GM12878 (cell line): ENCODE results near the gene GPC3. TPM values are rescaled to one million over a fixed set of nuclear protein-coding genes. Genes with fewer than 3 reads are reported as not detected.

ENCODE experiments used
- ATAC-seq: fragments of 200-7000 bp; cut with Tn5 transposase; 3 replicates; pipeline ENCODE4 v1.9.1; 2020; ENCODE audit warnings: mild to moderate bottlenecking, moderate library complexity
- BruUV-seq: library from RNA; stranded (reverse); fragments of 400-500 nt; replicated peaks from 2 replicates; lab custom pipeline; 2021; lab: Mats Ljungman, UMichigan
- CTCF ChIA-PET: fragments of 300-600 bp; sonication (Branson Sonifier 250); formaldehyde crosslinking; extraction: SDS; loops from one replicate; lab custom pipeline; 2021; ENCODE audit warnings: inconsistent platforms; lab: Yijun Ruan, JAX
- POLR2A ChIA-PET: fragments of 350-600 bp; formaldehyde crosslinking; extraction: SDS; loops from one replicate; lab custom pipeline; 2021; ENCODE audit warnings: inconsistent platforms; lab: Charles Lee
- RAD21 ChIA-PET: fragments of 300-600 bp; sonication (Branson Sonifier 250); formaldehyde crosslinking; loops from one replicate; lab custom pipeline; 2023; ENCODE audit warnings: antibody characterized with exemption; ENCODE audit not compliant: unreplicated experiment; lab: Charles Lee
- SMC1A ChIA-PET: fragments of 300-600 bp; sonication (Branson Sonifier 250); formaldehyde crosslinking; loops from one replicate; lab custom pipeline; 2023; ENCODE audit not compliant: unreplicated experiment, uncharacterized antibody; lab: Charles Lee
- DNase-seq: peaks from one replicate; pipeline ENCODE4 v3.0.0-alpha.2; 2011; ENCODE audit warnings: low read depth, low spot score
- FAIRE-seq: peaks from 3 replicates; lab custom pipeline; 2011; peaks lifted over from hg19 to GRCh38; lab: Jason Lieb, UNC
- H2AFZ ChIP-seq: 2 replicates; pipeline ENCODE4 v1.6.0; 2011; ENCODE audit warnings: low read depth, low read length, control low read depth; ENCODE audit not compliant: control insufficient read depth
- H3K27ac ChIP-seq: 2 replicates; pipeline ENCODE4 v1.5.1; 2011; ENCODE audit warnings: control low read depth; ENCODE audit not compliant: control insufficient read depth, insufficient read depth
- H3K27me3 ChIP-seq, 2 experiments: replicated peaks in 1 of 2; 2 replicates each; pipeline versions ENCODE4 v1.6.0 to v1.6.1; 2011; ENCODE audit warnings: low read length in 1 of 2; ENCODE audit not compliant: control insufficient read depth in 2 of 2, insufficient read depth in 2 of 2
- H3K36me3 ChIP-seq, 2 experiments: 2 replicates each; pipeline ENCODE4 v1.5.1; 2011; ENCODE audit warnings: low read length in 1 of 2; ENCODE audit not compliant: control insufficient read depth in 2 of 2, insufficient read depth in 2 of 2
- H3K4me1 ChIP-seq: 2 replicates; pipeline ENCODE4 v1.6.1; 2011; ENCODE audit warnings: mild to moderate bottlenecking, low read length, moderate library complexity, mixed read lengths; ENCODE audit not compliant: control insufficient read depth, insufficient read depth
- H3K4me2 ChIP-seq: 2 replicates; pipeline ENCODE4 v1.6.0; 2011; ENCODE audit warnings: control low read depth; ENCODE audit not compliant: control insufficient read depth, insufficient read depth
- H3K4me3 ChIP-seq: fragments of 200-600 bp; sonication (generic); 2 replicates; pipeline ENCODE4 v1.5.1; 2016
- H3K79me2 ChIP-seq: 2 replicates; pipeline ENCODE4 v1.6.0; 2011; ENCODE audit warnings: low read length; ENCODE audit not compliant: control insufficient read depth, insufficient read depth
- H3K9ac ChIP-seq: 2 replicates; pipeline ENCODE4 v1.8.0; 2011; ENCODE audit warnings: low read length, control low read depth, mixed read lengths; ENCODE audit not compliant: control insufficient read depth, insufficient read depth
- H3K9me3 ChIP-seq: replicated peaks from 3 replicates; pipeline ENCODE4 v1.5.1; 2011; ENCODE audit warnings: mild to moderate bottlenecking, low read length; ENCODE audit not compliant: control insufficient read depth, insufficient read depth
- H4K20me1 ChIP-seq: 2 replicates; pipeline ENCODE4 v1.6.0; 2011; ENCODE audit not compliant: control insufficient read depth, insufficient read depth
- GATAD2B ChIP-seq: fragments of 450-650 bp; conservative IDR thresholded peaks from 2 replicates; pipeline ENCODE4 v1.6.1; 2017; ENCODE audit warnings: low read depth, mild to moderate bottlenecking, moderate library complexity
- MYB ChIP-seq: fragments of 150-350 bp; IDR thresholded peaks from 2 replicates; pipeline ENCODE4 v1.6.1; 2014; ENCODE audit warnings: mild to moderate bottlenecking, low read depth, low read length, borderline replicate concordance
- NR2F1 ChIP-seq: fragments of 450-650 bp; conservative IDR thresholded peaks from 2 replicates; pipeline ENCODE4 v1.6.1; 2017; ENCODE audit warnings: mild to moderate bottlenecking
- RBBP5 ChIP-seq: fragments of 200-600 bp; sonication (generic); conservative IDR thresholded peaks from 2 replicates; pipeline ENCODE4 v1.6.1; 2016
- SPI1 ChIP-seq: IDR thresholded peaks from 2 replicates; pipeline ENCODE4 v1.6.1; 2011; ENCODE audit warnings: low read depth, mild to moderate bottlenecking, low read length, moderate library complexity, borderline replicate concordance; ENCODE audit not compliant: insufficient read depth
- in situ Hi-C: fragments of 300-500 bp; cut with MboI; formaldehyde crosslinking; loops from 9 replicates; pipeline ENCODE4 v1.14.3; 2018; ENCODE audit warnings: mixed read lengths
- intact Hi-C: fragments of 100-400 bp; cut with micrococcal nuclease; formaldehyde crosslinking; loops from one replicate; pipeline ENCODE4 v1.14.2; 2022; ENCODE audit not compliant: unreplicated experiment
- polyA plus RNA-seq, 11 experiments: library from polyadenylated mRNA; depleted of rRNA in 4 of 11; unstranded in 6 of 11; stranded (reverse) in 5 of 11; fragments of >200 nt; fragmentation: Nextera tagmentation in 4 of 11; fragmentation: Illumina TruSeq in 1 of 11; extraction: Ambion mirVana in 4 of 11; extraction: Trizol in 1 of 11; gene quantifications; 1 replicate in 1 of 11; 2 replicates in 10 of 11; pipeline versions ENCODE4 v1.2.1 to v1.2.3, GENCODE V29; 2011 to 2016; ENCODE audit warnings: inconsistent platforms in 2 of 11, missing spikeins in 2 of 11, low read depth in 1 of 11
- total RNA-seq, 4 experiments: library from RNA; depleted of rRNA in 3 of 4; stranded (reverse); fragments of >200 nt in 3 of 4; fragmentation: Illumina TruSeq in 1 of 4; extraction: Trizol in 1 of 4; gene quantifications; 2 replicates each; pipeline versions ENCODE4 v1.2.1 to v1.2.3, GENCODE V29; 2013 to 2021
- TF ChIP-seq, protein P1 (sequence below): fragments of 450-650 bp; formaldehyde crosslinking; IDR thresholded peaks from 2 replicates; pipeline ENCODE4 v1.5.0; 2022; ENCODE audit warnings: mild to moderate bottlenecking, missing genetic modification characterization
- TF ChIP-seq, protein P2 (sequence below): IDR thresholded peaks from 2 replicates; pipeline ENCODE4 v1.6.1; 2011; ENCODE audit warnings: mild to moderate bottlenecking, low read depth, low read length, moderate library complexity; ENCODE audit not compliant: insufficient replicate concordance

GPC3 gene
- total and polyA plus RNA-seq, 10 of the 15 experiments (the other 5 are each of a cell fraction or from before 2014, with no cell fraction given): 0.09 to 0.82 TPM; not detected in 8

GRCh38 chrX:133796282-133796681 lies 189.1 kb downstream of the GPC3 start:
- FAIRE-seq: no peak
- RAD21 ChIA-PET: no interaction called here

More at GRCh38 chrX:133796282-133796681, 189.1 kb downstream of the GPC3 start:
- Histone ChIP-seq H3K4me2 (no peak overlapping the region), H3K79me2 (no peaks in the 10 kb centered on the region), H3K9ac (no peak overlapping the region), H2AFZ (no peak overlapping the region), H3K27me3 (no peaks in the 10 kb centered on the region), H3K9me3 (no peaks in the 10 kb centered on the region), H3K4me1 (no peaks in the 10 kb centered on the region), H3K36me3 (no peaks in the 10 kb centered on the region), H3K27ac (no peak overlapping the region), H3K4me3 (no peak overlapping the region), H4K20me1 (no peaks in the 10 kb centered on the region)
- DNase-seq: no peak
- intact Hi-C loops: no loop called here
- ATAC-seq: no peak
- TF ChIP-seq NR2F1 (no peak), SPI1 (peak; percentile 38; the same call in 1 of the 2 replicates), GATAD2B (no peak), MYB (no peak), RBBP5 (no peak)
- TF ChIP-seq, protein P1, sequence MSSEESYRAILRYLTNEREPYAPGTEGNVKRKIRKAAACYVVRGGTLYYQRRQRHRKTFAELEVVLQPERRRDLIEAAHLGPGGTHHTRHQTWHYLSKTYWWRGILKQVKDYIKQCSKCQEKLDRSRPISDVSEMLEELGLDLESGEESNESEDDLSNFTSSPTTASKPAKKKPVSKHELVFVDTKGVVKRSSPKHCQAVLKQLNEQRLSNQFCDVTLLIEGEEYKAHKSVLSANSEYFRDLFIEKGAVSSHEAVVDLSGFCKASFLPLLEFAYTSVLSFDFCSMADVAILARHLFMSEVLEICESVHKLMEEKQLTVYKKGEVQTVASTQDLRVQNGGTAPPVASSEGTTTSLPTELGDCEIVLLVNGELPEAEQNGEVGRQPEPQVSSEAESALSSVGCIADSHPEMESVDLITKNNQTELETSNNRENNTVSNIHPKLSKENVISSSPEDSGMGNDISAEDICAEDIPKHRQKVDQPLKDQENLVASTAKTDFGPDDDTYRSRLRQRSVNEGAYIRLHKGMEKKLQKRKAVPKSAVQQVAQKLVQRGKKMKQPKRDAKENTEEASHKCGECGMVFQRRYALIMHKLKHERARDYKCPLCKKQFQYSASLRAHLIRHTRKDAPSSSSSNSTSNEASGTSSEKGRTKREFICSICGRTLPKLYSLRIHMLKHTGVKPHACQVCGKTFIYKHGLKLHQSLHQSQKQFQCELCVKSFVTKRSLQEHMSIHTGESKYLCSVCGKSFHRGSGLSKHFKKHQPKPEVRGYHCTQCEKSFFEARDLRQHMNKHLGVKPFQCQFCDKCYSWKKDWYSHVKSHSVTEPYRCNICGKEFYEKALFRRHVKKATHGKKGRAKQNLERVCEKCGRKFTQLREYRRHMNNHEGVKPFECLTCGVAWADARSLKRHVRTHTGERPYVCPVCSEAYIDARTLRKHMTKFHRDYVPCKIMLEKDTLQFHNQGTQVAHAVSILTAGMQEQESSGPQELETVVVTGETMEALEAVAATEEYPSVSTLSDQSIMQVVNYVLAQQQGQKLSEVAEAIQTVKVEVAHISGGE (CRISPR knock-in tag): no peak
- TF ChIP-seq, protein P2, sequence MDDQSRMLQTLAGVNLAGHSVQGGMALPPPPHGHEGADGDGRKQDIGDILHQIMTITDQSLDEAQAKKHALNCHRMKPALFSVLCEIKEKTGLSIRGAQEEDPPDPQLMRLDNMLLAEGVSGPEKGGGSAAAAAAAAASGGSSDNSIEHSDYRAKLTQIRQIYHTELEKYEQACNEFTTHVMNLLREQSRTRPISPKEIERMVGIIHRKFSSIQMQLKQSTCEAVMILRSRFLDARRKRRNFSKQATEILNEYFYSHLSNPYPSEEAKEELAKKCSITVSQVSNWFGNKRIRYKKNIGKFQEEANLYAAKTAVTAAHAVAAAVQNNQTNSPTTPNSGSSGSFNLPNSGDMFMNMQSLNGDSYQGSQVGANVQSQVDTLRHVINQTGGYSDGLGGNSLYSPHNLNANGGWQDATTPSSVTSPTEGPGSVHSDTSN: no peak
- ChIA-PET CTCF (no interaction called here), SMC1A (no interaction called here), POLR2A (no interaction called here)
- in situ Hi-C loops: no loop called here
- BruUV-seq: no TSS peak
